Astrocyte of the spinal cord (primary cell): Measurements from ENCODE around the gene ENO1.

Experiments used
- DNase-seq: peaks from one replicate; pipeline ENCODE4 v3.0.0; 2011; ENCODE audit warnings: low read depth, low spot score
- H3K4me3 ChIP-seq: 2 replicates; pipeline ENCODE4 v1.5.1; 2011; ENCODE audit warnings: low read depth, mild to moderate bottlenecking, low read length, moderate library complexity
- CTCF ChIP-seq: IDR thresholded peaks from 2 replicates; pipeline ENCODE4 v1.5.1; 2012; ENCODE audit warnings: low read depth, mild to moderate bottlenecking, low read length, inconsistent platforms
- in situ Hi-C: cut with HindIII; loops from 2 replicates; pipeline ENCODE4 v1.10.0; 2017; ENCODE audit warnings: low sequenced_read_pairs

ENO1 gene

GRCh38 chr1:8863138-8863537 lies 15.3 kb downstream of the ENO1 start:
- H3K4me3 ChIP-seq = no peak overlapping the region
- no peak for TF ChIP-seq CTCF
- in situ Hi-C loops = no loop called here
- DNase-seq = no peak

- H3K4me3 ChIP-seq = no peak overlapping the region
- no peak for DNase-seq
- in situ Hi-C loops = no loop called here
- TF ChIP-seq CTCF = peak; percentile 72
These were observed 16.0 kb downstream of the ENO1 start for GRCh38 chr1:8862528-8862927.

GRCh38 chr1:8860738-8861516 lies 17.6 kb downstream of the ENO1 start:
- no peak overlapping the region for H3K4me3 ChIP-seq
- DNase-seq = no peak
- in situ Hi-C loops = no loop called here
- no peak for TF ChIP-seq CTCF

GRCh38 chr1:8858888-8859706 lies 19.4 kb downstream of the ENO1 start:
- TF ChIP-seq CTCF = peak; percentile 65
- no peak overlapping the region for H3K4me3 ChIP-seq
- in situ Hi-C loops = no loop called here
- peak; percentile 75 for DNase-seq

- peak; percentile 86 for DNase-seq
- in situ Hi-C loops = no loop called here
- no peak overlapping the region for H3K4me3 ChIP-seq
- TF ChIP-seq CTCF = no peak
These were observed 20.3 kb downstream of the ENO1 start for GRCh38 chr1:8858112-8858668.

- DNase-seq = no peak
- in situ Hi-C loops = no loop called here
- H3K4me3 ChIP-seq = no peak overlapping the region
- TF ChIP-seq CTCF = no peak
These were observed 21.6 kb downstream of the ENO1 start for GRCh38 chr1:8856689-8857412.
